ENCODE data around the gene MORC2. TPM values are rescaled to one million over a fixed set of nuclear protein-coding genes. Genes with fewer than 3 reads are reported as not detected.

The MORC2 gene
- total and polyA plus RNA-seq, 2 of the 13 experiments (the other 11 are each of a cell fraction or from before 2014, with no cell fraction given): 11.9 to 18.3 TPM

DNA sequence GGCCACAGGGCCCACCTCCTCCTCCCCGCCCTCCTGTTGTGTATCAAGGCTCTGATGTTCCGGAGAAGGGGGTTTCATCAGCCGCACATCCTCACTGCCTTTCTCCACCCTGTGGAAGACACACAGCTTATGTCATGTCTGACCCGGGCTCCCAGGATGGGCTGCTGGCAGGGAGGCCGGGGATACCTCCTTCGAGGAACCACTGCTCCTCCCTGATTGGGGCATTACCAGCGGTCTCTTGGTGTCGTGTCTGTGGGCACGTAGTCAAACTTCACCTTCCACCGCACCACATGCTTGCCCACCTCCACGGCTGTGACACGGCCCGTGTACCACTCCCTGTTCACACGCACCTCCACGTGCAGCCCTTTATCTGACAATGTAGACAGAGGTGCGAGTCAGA is 35.9 kb downstream of the MORC2 start:
- no peak overlapping the region for H2AFZ ChIP-seq (ENCODE audit: low read length)
- H3K79me2 ChIP-seq (ENCODE audit: insufficient read depth, low read length): no peaks in the 10 kb centered on the region
- POLR2A ChIA-PET: no interaction called here
- CTCF ChIA-PET (ENCODE audit: low intra/inter-chr PET ratio, low total read pairs): no interaction called here
- H3K27ac ChIP-seq (ENCODE audit: extremely low read length, insufficient read depth, low read length): no peak overlapping the region
- no peak for FAIRE-seq
- no TSS peak for BruUV-seq (replicated peaks)
- no peaks in the 10 kb centered on the region for H3K27me3 ChIP-seq (ENCODE audit: control insufficient read depth in 1 of 2, insufficient read depth in 2 of 2, low read length in 2 of 2)
- no peaks in the 10 kb centered on the region for H4K20me1 ChIP-seq (ENCODE audit: insufficient read depth, low read length)
- in situ Hi-C loops (cut with HindIII; ENCODE audit: extremely low pct_ligation_motif_present, low pct_unique_long_range_greater_than_20kb) (no loop called here), intact Hi-C loops (cut with micrococcal nuclease; ENCODE audit: unreplicated experiment) (no loop called here)
- no peak for TF ChIP-seq ZNF264 (CRISPR knock-in tag; IDR thresholded peaks at IDR 0.05)
- no peak for TF ChIP-seq ZBTB8A (CRISPR knock-in tag; IDR thresholded peaks at IDR 0.05; ENCODE audit: borderline replicate concordance, low read depth)
- peaks cover 59 to 96% of the 10 kb centered on the region in 2 experiments for H3K36me3 ChIP-seq (replicated peaks in 1 of 2; ENCODE audit: control insufficient read depth in 1 of 2, insufficient read depth in 2 of 2, low read length in 2 of 2)
- no peak overlapping the region for H3K9ac ChIP-seq (ENCODE audit: insufficient read depth, low read depth, low read length)
- no peak overlapping the region for H3K4me2 ChIP-seq (ENCODE audit: low read depth, low read length)
- H3K4me1 ChIP-seq (ENCODE audit: insufficient read depth, low read length): no peaks in the 10 kb centered on the region
- WGBS (ENCODE audit: low lambda C conversion rate): 99% methylated on average over 15 of the region's 16 CpGs
- H3K4me3 ChIP-seq (replicated peaks in 1 of 3; ENCODE audit: insufficient read depth in 1 of 3, low read depth in 2 of 3, low read length in 3 of 3): no peak overlapping the region
- ATAC-seq: no peak
- no peaks in the 10 kb centered on the region for H3K9me3 ChIP-seq (ENCODE audit: low read length)
- no peak for DNase-seq (ENCODE audit: low spot score)

DNA sequence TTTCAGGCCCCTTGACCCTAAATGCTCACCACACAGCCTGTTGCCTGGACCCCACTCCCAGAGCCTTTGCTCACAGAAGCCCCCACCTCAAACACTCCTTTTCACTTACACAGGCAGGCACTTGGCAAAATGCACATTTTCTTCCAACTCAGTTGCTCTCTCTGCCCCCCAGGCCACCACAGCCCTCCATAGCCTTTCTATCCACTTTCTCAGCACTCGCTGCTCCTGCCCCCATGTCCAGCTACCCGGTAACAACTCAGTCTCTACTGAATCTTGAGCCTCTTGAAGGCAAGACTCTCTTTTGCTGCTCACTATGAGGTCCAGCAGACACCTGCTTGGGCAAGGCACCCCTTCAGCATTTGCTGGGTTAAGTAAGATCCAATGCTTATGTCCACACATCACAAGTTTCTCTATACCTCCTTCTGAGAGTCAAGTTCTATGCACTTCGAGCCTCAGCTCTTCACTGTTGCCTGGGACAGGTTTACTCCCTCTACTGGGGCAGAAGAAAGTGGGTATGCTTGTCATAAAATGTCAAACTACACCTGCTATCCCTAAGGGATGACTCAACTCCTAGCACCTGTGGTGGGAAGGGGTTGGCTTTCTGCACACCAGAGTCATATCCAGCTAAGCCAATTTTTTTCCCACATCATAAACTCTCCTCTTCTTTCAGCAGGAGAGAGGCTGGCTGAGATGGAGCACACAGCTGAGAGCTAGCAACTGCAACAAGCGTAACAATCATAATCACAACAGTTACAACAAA is 36.9 kb downstream of the MORC2 start:
- ChIA-PET POLR2A (no interaction called here), CTCF (ENCODE audit: low intra/inter-chr PET ratio, low total read pairs) (no interaction called here)
- no TSS peak for BruUV-seq (replicated peaks)
- no peaks in the 10 kb centered on the region for H3K9me3 ChIP-seq (ENCODE audit: low read length)
- H3K4me1 ChIP-seq (ENCODE audit: insufficient read depth, low read length): no peaks in the 10 kb centered on the region
- no peak overlapping the region for H3K4me2 ChIP-seq (ENCODE audit: low read depth, low read length)
- no peaks in the 10 kb centered on the region for H3K27me3 ChIP-seq (ENCODE audit: control insufficient read depth in 1 of 2, insufficient read depth in 2 of 2, low read length in 2 of 2)
- no peak overlapping the region for H3K27ac ChIP-seq (ENCODE audit: extremely low read length, insufficient read depth, low read length)
- 98% methylated on average over 4 of the region's 4 CpGs for WGBS (ENCODE audit: low lambda C conversion rate)
- no peak overlapping the region for H3K4me3 ChIP-seq (replicated peaks in 1 of 3; ENCODE audit: insufficient read depth in 1 of 3, low read depth in 2 of 3, low read length in 3 of 3)
- in situ Hi-C loops (cut with HindIII; ENCODE audit: extremely low pct_ligation_motif_present, low pct_unique_long_range_greater_than_20kb) (no loop called here), intact Hi-C loops (cut with micrococcal nuclease; ENCODE audit: unreplicated experiment) (no loop called here)
- no peak for FAIRE-seq
- H3K79me2 ChIP-seq (ENCODE audit: insufficient read depth, low read length): no peaks in the 10 kb centered on the region
- H3K36me3 ChIP-seq (replicated peaks in 1 of 2; ENCODE audit: control insufficient read depth in 1 of 2, insufficient read depth in 2 of 2, low read length in 2 of 2): peaks cover 59 to 96% of the 10 kb centered on the region in 2 experiments
- H4K20me1 ChIP-seq (ENCODE audit: insufficient read depth, low read length): no peaks in the 10 kb centered on the region
- H3K9ac ChIP-seq (ENCODE audit: insufficient read depth, low read depth, low read length): no peak overlapping the region
- TF ChIP-seq, protein P1, sequence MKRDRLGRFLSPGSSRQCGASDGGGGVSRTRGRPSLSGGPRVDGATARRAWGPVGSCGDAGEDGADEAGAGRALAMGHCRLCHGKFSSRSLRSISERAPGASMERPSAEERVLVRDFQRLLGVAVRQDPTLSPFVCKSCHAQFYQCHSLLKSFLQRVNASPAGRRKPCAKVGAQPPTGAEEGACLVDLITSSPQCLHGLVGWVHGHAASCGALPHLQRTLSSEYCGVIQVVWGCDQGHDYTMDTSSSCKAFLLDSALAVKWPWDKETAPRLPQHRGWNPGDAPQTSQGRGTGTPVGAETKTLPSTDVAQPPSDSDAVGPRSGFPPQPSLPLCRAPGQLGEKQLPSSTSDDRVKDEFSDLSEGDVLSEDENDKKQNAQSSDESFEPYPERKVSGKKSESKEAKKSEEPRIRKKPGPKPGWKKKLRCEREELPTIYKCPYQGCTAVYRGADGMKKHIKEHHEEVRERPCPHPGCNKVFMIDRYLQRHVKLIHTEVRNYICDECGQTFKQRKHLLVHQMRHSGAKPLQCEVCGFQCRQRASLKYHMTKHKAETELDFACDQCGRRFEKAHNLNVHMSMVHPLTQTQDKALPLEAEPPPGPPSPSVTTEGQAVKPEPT (CRISPR knock-in tag; IDR thresholded peaks at IDR 0.05; ENCODE audit: low read depth): no peak
- TF ChIP-seq ZNF556 (CRISPR knock-in tag; IDR thresholded peaks at IDR 0.05; ENCODE audit: borderline replicate concordance) (no peak), FOSL2 (CRISPR knock-in tag; IDR thresholded peaks at IDR 0.05) (no peak), JDP2 (CRISPR knock-in tag; IDR thresholded peaks at IDR 0.05; ENCODE audit: borderline replicate concordance) (no peak), KLF13 (CRISPR knock-in tag; IDR thresholded peaks at IDR 0.05) (no peak), JARID2 (CRISPR knock-in tag; IDR thresholded peaks at IDR 0.05; ENCODE audit: insufficient replicate concordance) (no peak)
- TF ChIP-seq, protein P2, sequence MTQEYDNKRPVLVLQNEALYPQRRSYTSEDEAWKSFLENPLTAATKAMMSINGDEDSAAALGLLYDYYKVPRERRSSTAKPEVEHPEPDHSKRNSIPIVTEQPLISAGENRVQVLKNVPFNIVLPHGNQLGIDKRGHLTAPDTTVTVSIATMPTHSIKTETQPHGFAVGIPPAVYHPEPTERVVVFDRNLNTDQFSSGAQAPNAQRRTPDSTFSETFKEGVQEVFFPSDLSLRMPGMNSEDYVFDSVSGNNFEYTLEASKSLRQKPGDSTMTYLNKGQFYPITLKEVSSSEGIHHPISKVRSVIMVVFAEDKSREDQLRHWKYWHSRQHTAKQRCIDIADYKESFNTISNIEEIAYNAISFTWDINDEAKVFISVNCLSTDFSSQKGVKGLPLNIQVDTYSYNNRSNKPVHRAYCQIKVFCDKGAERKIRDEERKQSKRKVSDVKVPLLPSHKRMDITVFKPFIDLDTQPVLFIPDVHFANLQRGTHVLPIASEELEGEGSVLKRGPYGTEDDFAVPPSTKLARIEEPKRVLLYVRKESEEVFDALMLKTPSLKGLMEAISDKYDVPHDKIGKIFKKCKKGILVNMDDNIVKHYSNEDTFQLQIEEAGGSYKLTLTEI (CRISPR knock-in tag; conservative IDR thresholded peaks at IDR 0.05): no peak
- TF ChIP-seq, protein P3, sequence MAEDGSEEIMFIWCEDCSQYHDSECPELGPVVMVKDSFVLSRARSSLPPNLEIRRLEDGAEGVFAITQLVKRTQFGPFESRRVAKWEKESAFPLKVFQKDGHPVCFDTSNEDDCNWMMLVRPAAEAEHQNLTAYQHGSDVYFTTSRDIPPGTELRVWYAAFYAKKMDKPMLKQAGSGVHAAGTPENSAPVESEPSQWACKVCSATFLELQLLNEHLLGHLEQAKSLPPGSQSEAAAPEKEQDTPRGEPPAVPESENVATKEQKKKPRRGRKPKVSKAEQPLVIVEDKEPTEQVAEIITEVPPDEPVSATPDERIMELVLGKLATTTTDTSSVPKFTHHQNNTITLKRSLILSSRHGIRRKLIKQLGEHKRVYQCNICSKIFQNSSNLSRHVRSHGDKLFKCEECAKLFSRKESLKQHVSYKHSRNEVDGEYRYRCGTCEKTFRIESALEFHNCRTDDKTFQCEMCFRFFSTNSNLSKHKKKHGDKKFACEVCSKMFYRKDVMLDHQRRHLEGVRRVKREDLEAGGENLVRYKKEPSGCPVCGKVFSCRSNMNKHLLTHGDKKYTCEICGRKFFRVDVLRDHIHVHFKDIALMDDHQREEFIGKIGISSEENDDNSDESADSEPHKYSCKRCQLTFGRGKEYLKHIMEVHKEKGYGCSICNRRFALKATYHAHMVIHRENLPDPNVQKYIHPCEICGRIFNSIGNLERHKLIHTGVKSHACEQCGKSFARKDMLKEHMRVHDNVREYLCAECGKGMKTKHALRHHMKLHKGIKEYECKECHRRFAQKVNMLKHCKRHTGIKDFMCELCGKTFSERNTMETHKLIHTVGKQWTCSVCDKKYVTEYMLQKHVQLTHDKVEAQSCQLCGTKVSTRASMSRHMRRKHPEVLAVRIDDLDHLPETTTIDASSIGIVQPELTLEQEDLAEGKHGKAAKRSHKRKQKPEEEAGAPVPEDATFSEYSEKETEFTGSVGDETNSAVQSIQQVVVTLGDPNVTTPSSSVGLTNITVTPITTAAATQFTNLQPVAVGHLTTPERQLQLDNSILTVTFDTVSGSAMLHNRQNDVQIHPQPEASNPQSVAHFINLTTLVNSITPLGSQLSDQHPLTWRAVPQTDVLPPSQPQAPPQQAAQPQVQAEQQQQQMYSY (CRISPR knock-in tag; IDR thresholded peaks at IDR 0.05): no peak
- no peak overlapping the region for H2AFZ ChIP-seq (ENCODE audit: low read length)
- no peak for DNase-seq (ENCODE audit: low spot score)
- ATAC-seq: no peak

Data from HepG2 (cell line).